Hepatocyte (in vitro differentiated cells): ENCODE data around the gene ELK3.

Experiments used
- CTCF ChIP-seq: fragments of 200-600 bp; sonication (generic); IDR thresholded peaks from 2 replicates; pipeline ENCODE4 v1.5.1; 2016; ENCODE audit warnings: antibody characterized with exemption, mild to moderate bottlenecking; ENCODE audit not compliant: poor library complexity
- EZH2phosphoT487 ChIP-seq: fragments of 200-600 bp; sonication (generic); IDR thresholded peaks from one replicate; pipeline ENCODE4 v1.6.1; 2018; ENCODE audit warnings: antibody characterized with exemption, mild to moderate bottlenecking, low read depth, moderate library complexity; ENCODE audit not compliant: unreplicated experiment, severe bottlenecking

GRCh38 chr12:96265836-96266235 is 71.7 kb downstream of the ELK3 start:
- TF ChIP-seq CTCF (no peak), EZH2phosphoT487 (no peak)
